ENCODE data around the gene RAB20.
A peak's percentile ranks its signal among the peaks of the same experiment; 100 is the strongest.

The RAB20 gene

GRCh38 chr13:110529522-110530311 is 31.8 kb downstream of the RAB20 start:
- no peak for DNase-seq (ENCODE audit: low read depth, low spot score)

- DNase-seq (ENCODE audit: low read depth, low spot score), result no peak
Observed at GRCh38 chr13:110528911-110529310, 32.6 kb downstream of the RAB20 start.

GRCh38 chr13:110528371-110528770 is 33.2 kb downstream of the RAB20 start:
- DNase-seq (ENCODE audit: low read depth, low spot score), result no peak

GRCh38 chr13:110525328-110526319 is 35.9 kb downstream of the RAB20 start:
- no peak for DNase-seq (ENCODE audit: low read depth, low spot score)

GRCh38 chr13:110524541-110525257 is 36.8 kb downstream of the RAB20 start:
- no peak for DNase-seq (ENCODE audit: low read depth, low spot score)

- no peak for DNase-seq (ENCODE audit: low read depth, low spot score)
Observed at GRCh38 chr13:110523838-110524540, 37.5 kb downstream of the RAB20 start.

DNA sequence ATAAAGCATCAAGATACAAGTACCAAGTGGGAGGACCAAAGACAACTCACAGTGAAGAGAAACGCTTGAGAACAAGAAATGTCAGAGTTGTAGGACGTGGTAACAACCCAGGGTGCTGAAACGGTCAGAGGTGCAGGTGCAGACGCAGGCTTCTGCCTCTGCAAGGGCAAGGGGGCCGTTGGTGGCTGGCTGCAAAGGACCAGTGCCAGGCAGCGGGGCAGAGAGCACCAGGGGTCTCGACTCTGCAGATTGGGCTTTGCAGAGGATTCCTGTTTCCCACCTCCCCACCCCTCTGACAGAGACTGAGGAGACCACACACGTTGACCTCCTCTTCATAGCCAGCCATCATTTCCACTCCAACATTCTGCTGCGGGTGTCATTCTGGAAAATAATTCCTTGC is 38.3 kb downstream of the RAB20 start:
- DNase-seq (ENCODE audit: low read depth, low spot score), result no peak

GRCh38 chr13:110522721-110523120 is 38.8 kb downstream of the RAB20 start:
- DNase-seq (ENCODE audit: low read depth, low spot score), result no peak

- no peak for DNase-seq (ENCODE audit: low read depth, low spot score)
Observed at GRCh38 chr13:110521946-110522345, 39.6 kb downstream of the RAB20 start.

GRCh38 chr13:110521296-110521680 is 40.2 kb downstream of the RAB20 start:
- no peak for DNase-seq (ENCODE audit: low read depth, low spot score)

- peak; percentile 74 for DNase-seq (ENCODE audit: low read depth, low spot score)
Observed at GRCh38 chr13:110520431-110521295, 40.9 kb downstream of the RAB20 start.

DNA sequence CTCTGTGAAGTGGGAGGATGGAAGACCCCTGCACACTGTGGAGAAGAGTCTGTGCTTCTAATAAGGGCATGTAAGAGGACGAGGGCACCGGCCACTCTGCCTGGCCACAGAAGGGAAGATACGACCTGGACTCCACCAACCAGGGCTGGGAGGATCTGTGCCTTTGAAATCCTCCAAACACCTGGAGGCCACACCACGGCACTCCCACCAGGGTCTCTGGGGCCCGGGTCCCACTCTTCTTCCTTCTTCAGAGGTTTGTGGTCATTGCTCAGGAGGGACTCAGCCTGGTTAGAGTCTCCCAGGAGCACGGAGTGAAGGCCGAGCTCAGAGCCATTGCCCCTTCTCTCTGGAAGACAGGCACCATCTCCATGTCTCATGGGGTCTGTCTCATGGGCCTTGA is 42.0 kb downstream of the RAB20 start:
- DNase-seq (ENCODE audit: low read depth, low spot score), result no peak

GRCh38 chr13:110519046-110519445 is 42.5 kb downstream of the RAB20 start:
- DNase-seq (ENCODE audit: low read depth, low spot score), result no peak

DNA sequence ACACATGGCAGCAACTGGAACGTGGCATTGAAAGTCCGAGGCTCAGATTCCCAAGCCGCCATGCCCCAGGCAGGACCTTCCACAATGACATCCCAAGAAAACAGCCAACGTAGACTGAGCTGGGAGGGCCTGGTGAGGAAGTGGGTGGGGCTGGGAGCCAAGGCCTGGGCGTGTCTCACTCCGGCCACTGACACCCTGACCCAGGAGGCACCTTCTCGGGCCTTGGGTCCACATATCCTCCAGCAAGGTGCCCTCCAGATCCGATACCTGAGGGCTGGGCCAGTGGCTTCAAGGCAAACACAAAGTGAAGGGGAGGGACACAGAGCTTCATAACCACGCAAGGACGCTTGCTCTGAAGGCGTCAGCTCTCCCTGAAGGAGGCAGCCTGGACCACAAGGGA is 43.0 kb downstream of the RAB20 start:
- DNase-seq (ENCODE audit: low read depth, low spot score), result no peak

DNA sequence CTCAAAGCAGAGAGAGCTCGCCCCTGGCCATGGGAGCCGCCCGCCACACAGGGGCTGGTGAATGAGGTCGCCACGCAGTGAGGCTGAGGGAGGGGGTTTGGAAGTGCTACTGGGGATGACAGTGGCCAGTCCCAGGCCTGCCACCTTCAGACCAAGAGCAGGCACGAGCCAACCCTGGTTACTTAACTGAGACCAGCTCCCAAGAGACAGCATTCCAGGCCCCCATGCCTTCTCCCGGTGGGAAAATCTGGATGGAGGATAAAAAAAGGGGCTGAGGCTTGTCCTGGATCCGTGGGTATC is 43.3 kb downstream of the RAB20 start:
- no peak for DNase-seq (ENCODE audit: low read depth, low spot score)

DNA sequence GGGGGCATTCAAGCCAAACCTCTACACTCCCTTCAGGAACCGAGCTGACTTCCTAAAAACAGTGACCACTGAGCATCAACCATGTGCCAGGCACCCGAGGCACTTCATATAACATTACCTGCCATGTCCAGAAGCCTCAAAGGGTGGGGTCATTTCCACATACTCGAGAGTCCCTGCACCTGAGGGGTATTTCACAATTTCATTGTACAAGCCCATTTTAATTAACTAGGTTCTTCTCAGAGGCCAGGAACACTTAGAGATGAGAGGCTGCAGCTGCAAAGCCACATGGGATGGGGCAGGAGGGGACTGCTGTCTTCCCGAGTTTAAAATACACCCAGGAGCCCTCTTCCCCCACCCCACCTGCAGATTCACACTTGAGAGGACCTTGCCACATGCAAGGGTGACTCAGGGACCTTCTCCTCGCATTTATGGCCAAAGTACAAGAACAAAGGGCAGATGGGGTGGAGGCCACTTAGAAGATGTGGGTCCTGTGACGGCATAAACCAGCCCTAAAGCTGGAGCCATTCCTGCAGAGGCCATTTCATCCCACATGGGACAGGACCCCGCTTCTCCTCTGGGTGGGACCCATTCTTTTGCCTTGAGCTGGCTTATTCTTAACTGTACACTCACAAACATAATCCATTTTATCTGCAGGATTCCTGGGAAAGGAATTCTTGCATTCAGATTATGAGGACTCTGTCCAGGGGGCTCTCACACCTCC is 43.9 kb downstream of the RAB20 start:
- no peak for DNase-seq (ENCODE audit: low read depth, low spot score)

GRCh38 chr13:110516500-110516899 is 45.0 kb downstream of the RAB20 start:
- DNase-seq (ENCODE audit: low read depth, low spot score), result no peak

- no peak for DNase-seq (ENCODE audit: low read depth, low spot score)
Observed at GRCh38 chr13:110512198-110512740, 49.3 kb downstream of the RAB20 start.

DNA sequence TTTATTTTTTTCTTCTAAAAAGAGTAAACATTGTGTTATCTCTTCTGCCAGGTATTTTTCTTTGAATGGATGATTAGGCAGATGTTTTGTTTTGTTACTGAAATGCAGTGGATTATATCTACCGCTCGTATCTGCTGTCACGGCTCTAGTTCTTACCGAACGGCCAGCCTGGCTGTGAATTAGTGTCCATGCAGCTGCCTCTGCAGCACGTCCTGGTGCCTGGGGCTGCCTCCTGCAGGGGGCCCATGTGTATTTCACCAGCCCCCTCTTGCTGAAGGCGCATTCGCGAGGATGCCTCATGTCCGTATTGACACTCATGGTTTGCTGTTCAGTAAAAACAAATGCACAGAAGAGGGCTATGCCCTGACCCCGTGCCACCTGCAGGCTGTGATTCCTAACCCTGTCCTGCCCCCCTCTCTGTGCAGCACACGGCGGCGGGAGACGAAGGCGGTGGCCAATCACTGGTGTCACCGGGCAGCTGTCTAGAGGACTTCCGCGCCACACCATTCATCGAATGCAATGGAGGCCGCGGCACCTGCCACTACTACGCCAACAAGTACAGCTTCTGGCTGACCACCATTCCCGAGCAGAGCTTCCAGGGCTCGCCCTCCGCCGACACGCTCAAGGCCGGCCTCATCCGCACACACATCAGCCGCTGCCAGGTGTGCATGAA is 49.9 kb downstream of the RAB20 start:
- DNase-seq (ENCODE audit: low read depth, low spot score), result no peak
